SK-N-SH treated with all-trans-retinoic acid at 6 μM for 48 hours (cell line): ENCODE results near the gene OR6T1.

ENCODE experiments used
- RARB ChIP-seq: fragments of 250-450 bp; sonication (Bioruptor Pico); IDR thresholded peaks from 2 replicates; pipeline ENCODE4 v1.8.0; 2021; ENCODE audit warnings: mild to moderate bottlenecking, moderate library complexity
- ZFP30 ChIP-seq: fragments of 450-650 bp; formaldehyde crosslinking; IDR thresholded peaks from 2 replicates; pipeline ENCODE4 v1.5.0; 2022; ENCODE audit warnings: mild to moderate bottlenecking, moderate library complexity
- ZNF8 ChIP-seq: fragments of 450-650 bp; formaldehyde crosslinking; IDR thresholded peaks from 2 replicates; pipeline ENCODE4 v1.5.0; 2020; ENCODE audit warnings: mild to moderate bottlenecking, moderate library complexity

DNA sequence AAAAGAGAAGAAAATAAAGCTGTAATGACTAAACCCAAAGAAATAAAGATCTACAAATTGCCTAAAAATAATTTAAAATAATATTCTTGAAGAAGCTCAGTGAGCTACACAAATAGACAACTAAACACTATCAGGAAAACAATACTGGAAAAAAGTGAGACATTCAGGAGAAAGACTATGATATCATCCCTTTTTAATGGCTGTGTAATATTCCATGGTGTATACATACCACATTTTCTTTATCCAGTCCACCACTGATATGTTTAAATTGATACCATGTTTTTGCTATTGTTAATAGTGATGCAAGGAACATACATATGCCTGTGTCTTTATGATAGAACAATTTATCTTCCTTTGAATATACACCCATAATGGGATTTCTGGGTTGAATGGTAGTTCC is 13.1 kb upstream of the OR6T1 start:
- TF ChIP-seq ZNF8 (CRISPR knock-in tag) (no peak), ZFP30 (no peak), RARB (CRISPR knock-in tag) (no peak)
